ENCODE measurements around the gene INPP5F.
A peak's percentile ranks its signal among the peaks of the same experiment; 100 is the strongest.

INPP5F gene

GRCh38 chr10:119680650-119681081 lies 45.2 kb upstream of the INPP5F start:
- Histone ChIP-seq H3K27ac (ENCODE audit: insufficient read depth in 1 of 2, low read depth in 1 of 2, low read length in 2 of 2, poor library complexity in 1 of 2, severe bottlenecking in 2 of 2) (no peak overlapping the region), H3K36me3 (ENCODE audit: control insufficient read depth in 4 of 4, insufficient read depth in 4 of 4, low read length in 3 of 4) (peaks cover 0 to 18% (median 6%) of the 10 kb centered on the region in 4 experiments), H3K4me1 (ENCODE audit: control extremely low read depth in 1 of 4, control insufficient read depth in 4 of 4, insufficient read depth in 4 of 4, low read length in 3 of 4) (peaks cover 0 to 12% (median 8%) of the 10 kb centered on the region in 4 experiments), H3K27me3 (replicated peaks in 2 of 5; ENCODE audit: control insufficient read depth in 4 of 5, insufficient read depth in 5 of 5, low read length in 4 of 5) (no peaks in the 10 kb centered on the region), H3K4me3 (ENCODE audit: control insufficient read depth in 1 of 7, extremely low read depth in 1 of 7, insufficient read depth in 4 of 7, low read depth in 2 of 7, low read length in 6 of 7) (no peak overlapping the region), H3K9me3 (ENCODE audit: control extremely low read depth in 1 of 5, control insufficient read depth in 4 of 5, insufficient read depth in 2 of 5, low read depth in 1 of 5, low read length in 4 of 5) (no peaks in the 10 kb centered on the region)
- ChIA-PET CTCF (interaction anchor here (1.0 to 1.4 kb wide), 2 partner anchors 48 to 79 kb away, joined by 3 to 4 read pairs; no protein-coding TSS in a partner anchor), POLR2A (interaction anchor here (0.6 kb wide), 1 partner anchor 45 kb away, joined by 3 read pairs; the partner anchor contains the start of gene INPP5F)
- WGBS (ENCODE audit: insufficient coverage) = 70% methylated on average over 7 of the region's 9 CpGs
- DNase-seq = peak in 1 of 3 donors; percentile 9

- 9% methylated on average over 17 of the region's 24 CpGs for WGBS (ENCODE audit: insufficient coverage)
- no peaks in the 10 kb centered on the region for H3K36me3 ChIP-seq (ENCODE audit: control insufficient read depth in 4 of 4, insufficient read depth in 4 of 4, low read length in 3 of 4)
- H3K27me3 ChIP-seq (replicated peaks in 2 of 5; ENCODE audit: control insufficient read depth in 4 of 5, insufficient read depth in 5 of 5, low read length in 4 of 5) = no peaks in the 10 kb centered on the region
- H3K4me1 ChIP-seq (ENCODE audit: control extremely low read depth in 1 of 4, control insufficient read depth in 4 of 4, insufficient read depth in 4 of 4, low read length in 3 of 4) = peaks cover 0 to 16% (median 10%) of the 10 kb centered on the region in 4 experiments
- CTCF ChIA-PET = interaction anchor here (0.8 to 7.0 kb wide), 27 partner anchors 9 to 246 kb away, joined by 3 to 59 read pairs (median 4); partner anchors contain the start of gene INPP5F
- POLR2A ChIA-PET = interaction anchor here (0.6 kb wide), 1 partner anchor 39 kb away, joined by 5 read pairs; the partner anchor contains the start of gene INPP5F
- DNase-seq = peak; percentile 85 to 89 (median 89)
- no peaks in the 10 kb centered on the region for H3K9me3 ChIP-seq (ENCODE audit: control extremely low read depth in 1 of 5, control insufficient read depth in 4 of 5, insufficient read depth in 2 of 5, low read depth in 1 of 5, low read length in 4 of 5)
- no peak overlapping the region for H3K27ac ChIP-seq (ENCODE audit: insufficient read depth in 1 of 2, low read depth in 1 of 2, low read length in 2 of 2, poor library complexity in 1 of 2, severe bottlenecking in 2 of 2)
- peak overlapping the region in 5 of 7 experiments; percentile 46 to 78 (median 57) for H3K4me3 ChIP-seq (ENCODE audit: control insufficient read depth in 1 of 7, extremely low read depth in 1 of 7, insufficient read depth in 4 of 7, low read depth in 2 of 7, low read length in 6 of 7)
Measured at GRCh38 chr10:119686465-119687191, 39.2 kb upstream of the INPP5F start.

GRCh38 chr10:119687192-119688032 lies 38.4 kb upstream of the INPP5F start:
- Histone ChIP-seq H3K36me3 (ENCODE audit: control insufficient read depth in 4 of 4, insufficient read depth in 4 of 4, low read length in 3 of 4) (no peaks in the 10 kb centered on the region), H3K27ac (ENCODE audit: insufficient read depth in 1 of 2, low read depth in 1 of 2, low read length in 2 of 2, poor library complexity in 1 of 2, severe bottlenecking in 2 of 2) (no peak overlapping the region), H3K9me3 (ENCODE audit: control extremely low read depth in 1 of 5, control insufficient read depth in 4 of 5, insufficient read depth in 2 of 5, low read depth in 1 of 5, low read length in 4 of 5) (no peaks in the 10 kb centered on the region), H3K4me1 (ENCODE audit: control extremely low read depth in 1 of 4, control insufficient read depth in 4 of 4, insufficient read depth in 4 of 4, low read length in 3 of 4) (peaks cover 0 to 18% (median 10%) of the 10 kb centered on the region in 4 experiments), H3K4me3 (ENCODE audit: control insufficient read depth in 1 of 7, extremely low read depth in 1 of 7, insufficient read depth in 4 of 7, low read depth in 2 of 7, low read length in 6 of 7) (peak overlapping the region in 1 of 7 experiments; percentile 78), H3K27me3 (replicated peaks in 2 of 5; ENCODE audit: control insufficient read depth in 4 of 5, insufficient read depth in 5 of 5, low read length in 4 of 5) (no peaks in the 10 kb centered on the region)
- POLR2A ChIA-PET = interaction anchor here (0.6 kb wide), 1 partner anchor 38 kb away, joined by 5 read pairs; the partner anchor contains the start of gene INPP5F
- CTCF ChIA-PET = interaction anchor here (0.8 to 7.0 kb wide), 25 partner anchors 8 to 245 kb away, joined by 3 to 59 read pairs (median 4); partner anchors contain the start of gene INPP5F
- DNase-seq = no peak
- WGBS (ENCODE audit: insufficient coverage) = 71% methylated on average over 5 of the region's 10 CpGs

GRCh38 chr10:119688033-119688508 lies 37.8 kb upstream of the INPP5F start:
- Histone ChIP-seq H3K9me3 (ENCODE audit: control extremely low read depth in 1 of 5, control insufficient read depth in 4 of 5, insufficient read depth in 2 of 5, low read depth in 1 of 5, low read length in 4 of 5) (no peaks in the 10 kb centered on the region), H3K27ac (ENCODE audit: insufficient read depth in 1 of 2, low read depth in 1 of 2, low read length in 2 of 2, poor library complexity in 1 of 2, severe bottlenecking in 2 of 2) (no peak overlapping the region), H3K36me3 (ENCODE audit: control insufficient read depth in 4 of 4, insufficient read depth in 4 of 4, low read length in 3 of 4) (no peaks in the 10 kb centered on the region), H3K4me3 (ENCODE audit: control insufficient read depth in 1 of 7, extremely low read depth in 1 of 7, insufficient read depth in 4 of 7, low read depth in 2 of 7, low read length in 6 of 7) (no peak overlapping the region), H3K27me3 (replicated peaks in 2 of 5; ENCODE audit: control insufficient read depth in 4 of 5, insufficient read depth in 5 of 5, low read length in 4 of 5) (no peaks in the 10 kb centered on the region), H3K4me1 (ENCODE audit: control extremely low read depth in 1 of 4, control insufficient read depth in 4 of 4, insufficient read depth in 4 of 4, low read length in 3 of 4) (peaks cover 0 to 18% (median 10%) of the 10 kb centered on the region in 4 experiments)
- peak in 2 of 3 donors; percentile 43 to 59 for DNase-seq
- CTCF ChIA-PET = interaction anchor here (0.9 to 7.0 kb wide), 9 partner anchors 9 to 245 kb away, joined by 3 to 59 read pairs (median 6); partner anchors contain the start of gene INPP5F
- WGBS (ENCODE audit: insufficient coverage) = 100% methylated on average over 3 of the region's 4 CpGs
- POLR2A ChIA-PET = interaction anchor here (0.7 kb wide), 1 partner anchor 37 kb away, joined by 3 read pairs; no protein-coding TSS in a partner anchor

GRCh38 chr10:119689016-119689580 lies 36.8 kb upstream of the INPP5F start:
- CTCF ChIA-PET = interaction anchor here (0.6 to 1.4 kb wide), 4 partner anchors 14 to 87 kb away, joined by 3 read pairs; partner anchors contain the start of gene INPP5F

GRCh38 chr10:119691726-119692125 lies 34.1 kb upstream of the INPP5F start:
- no peaks in the 10 kb centered on the region for H3K27me3 ChIP-seq (replicated peaks in 2 of 5; ENCODE audit: control insufficient read depth in 4 of 5, insufficient read depth in 5 of 5, low read length in 4 of 5)
- H3K4me1 ChIP-seq (ENCODE audit: control extremely low read depth in 1 of 4, control insufficient read depth in 4 of 4, insufficient read depth in 4 of 4, low read length in 3 of 4) = peaks cover 0 to 12% (median 6%) of the 10 kb centered on the region in 4 experiments
- POLR2A ChIA-PET = no interaction called here
- 25% methylated on average over 3 of the region's 3 CpGs for WGBS (ENCODE audit: insufficient coverage)
- H3K36me3 ChIP-seq (ENCODE audit: control insufficient read depth in 4 of 4, insufficient read depth in 4 of 4, low read length in 3 of 4) = no peaks in the 10 kb centered on the region
- no peak overlapping the region for H3K27ac ChIP-seq (ENCODE audit: insufficient read depth in 1 of 2, low read depth in 1 of 2, low read length in 2 of 2, poor library complexity in 1 of 2, severe bottlenecking in 2 of 2)
- peak in 2 of 3 donors; percentile 83 to 90 for DNase-seq
- H3K4me3 ChIP-seq (ENCODE audit: control insufficient read depth in 1 of 7, extremely low read depth in 1 of 7, insufficient read depth in 4 of 7, low read depth in 2 of 7, low read length in 6 of 7) = no peak overlapping the region
- H3K9me3 ChIP-seq (ENCODE audit: control extremely low read depth in 1 of 5, control insufficient read depth in 4 of 5, insufficient read depth in 2 of 5, low read depth in 1 of 5, low read length in 4 of 5) = no peaks in the 10 kb centered on the region
- CTCF ChIA-PET = interaction anchor here (0.7 to 4.4 kb wide), 3 partner anchors 10 to 168 kb away, joined by 3 to 15 read pairs (median 5); partner anchors contain the start of gene INPP5F

More at GRCh38 chr10:119689016-119689580, 36.8 kb upstream of the INPP5F start:
- H3K9me3 ChIP-seq (ENCODE audit: control extremely low read depth in 1 of 5, control insufficient read depth in 4 of 5, insufficient read depth in 2 of 5, low read depth in 1 of 5, low read length in 4 of 5) = no peaks in the 10 kb centered on the region
- H3K27ac ChIP-seq (ENCODE audit: insufficient read depth in 1 of 2, low read depth in 1 of 2, low read length in 2 of 2, poor library complexity in 1 of 2, severe bottlenecking in 2 of 2) = no peak overlapping the region
- DNase-seq = no peak
- H3K4me1 ChIP-seq (ENCODE audit: control extremely low read depth in 1 of 4, control insufficient read depth in 4 of 4, insufficient read depth in 4 of 4, low read length in 3 of 4) = peaks cover 0 to 18% (median 10%) of the 10 kb centered on the region in 4 experiments
- WGBS (ENCODE audit: insufficient coverage) = 100% methylated on average over 1 of the region's 6 CpGs
- H3K27me3 ChIP-seq (replicated peaks in 2 of 5; ENCODE audit: control insufficient read depth in 4 of 5, insufficient read depth in 5 of 5, low read length in 4 of 5) = no peaks in the 10 kb centered on the region
- no peak overlapping the region for H3K4me3 ChIP-seq (ENCODE audit: control insufficient read depth in 1 of 7, extremely low read depth in 1 of 7, insufficient read depth in 4 of 7, low read depth in 2 of 7, low read length in 6 of 7)
- H3K36me3 ChIP-seq (ENCODE audit: control insufficient read depth in 4 of 4, insufficient read depth in 4 of 4, low read length in 3 of 4) = no peaks in the 10 kb centered on the region
- POLR2A ChIA-PET = no interaction called here

All from common myeloid progenitor, CD34-positive (primary cell).